ENCODE measurements around the gene PELI2. TPM values are rescaled to one million over a fixed set of nuclear protein-coding genes. Genes with fewer than 3 reads are reported as not detected.

PELI2 gene
- total and polyA plus RNA-seq, 2 of the 4 experiments (the other 2 are of a cell fraction), result 6.0 to 36.7 TPM

- no peaks in the 10 kb centered on the region for H3K9me3 ChIP-seq (ENCODE audit: control insufficient read depth, insufficient read depth, low read length)
- peaks cover 2% of the 10 kb centered on the region; the same call in 1 of the 2 replicates for H3K9me1 ChIP-seq (ENCODE audit: insufficient read depth, low read length)
- H3K4ac ChIP-seq (ENCODE audit: low read depth, low read length), result no peak overlapping the region
- no peak overlapping the region for H2BK120ac ChIP-seq (ENCODE audit: low read depth, low read length)
- peaks cover 9 to 33% of the 10 kb centered on the region in 2 experiments for H3K79me1 ChIP-seq (ENCODE audit: low read depth in 1 of 2, low read length in 2 of 2)
- peaks cover 2% of the 10 kb centered on the region; the same call in 1 of the 2 replicates for H3K4me1 ChIP-seq (ENCODE audit: control insufficient read depth, insufficient read depth, low read length)
- H2BK20ac ChIP-seq (ENCODE audit: low read depth, low read length), result no peak overlapping the region
- TF ChIP-seq NFE2L2 (IDR thresholded peaks at IDR 0.05; ENCODE audit: low read depth, low read length) (no peak), MAZ (IDR thresholded peaks at IDR 0.05; ENCODE audit: borderline replicate concordance, low read depth, low read length) (no peak), MAFK (IDR thresholded peaks at IDR 0.05; ENCODE audit: low read depth, low read length) (no peak), POLR2A (IDR thresholded peaks at IDR 0.05; ENCODE audit: low read depth, low read length) (no peak), RCOR1 (IDR thresholded peaks at IDR 0.05; ENCODE audit: insufficient replicate concordance, low read length) (no peak), FOS (IDR thresholded peaks at IDR 0.05; ENCODE audit: low read depth, low read length) (no peak), RFX5 (IDR thresholded peaks at IDR 0.05; ENCODE audit: low read depth, low read length) (no peak), MXI1 (IDR thresholded peaks at IDR 0.05; ENCODE audit: borderline replicate concordance, low read depth, low read length) (no peak), RAD21 (IDR thresholded peaks at IDR 0.05; ENCODE audit: low read length) (no peak), CHD1 (IDR thresholded peaks at IDR 0.05; ENCODE audit: low read depth, low read length) (no peak), SMC3 (IDR thresholded peaks at IDR 0.05; ENCODE audit: low read depth, low read length) (no peak), BHLHE40 (IDR thresholded peaks at IDR 0.05; ENCODE audit: low read depth, low read length) (no peak), CEBPB (IDR thresholded peaks at IDR 0.05; ENCODE audit: low read depth, low read length) (no peak)
- TF ChIP-seq, protein P1, sequence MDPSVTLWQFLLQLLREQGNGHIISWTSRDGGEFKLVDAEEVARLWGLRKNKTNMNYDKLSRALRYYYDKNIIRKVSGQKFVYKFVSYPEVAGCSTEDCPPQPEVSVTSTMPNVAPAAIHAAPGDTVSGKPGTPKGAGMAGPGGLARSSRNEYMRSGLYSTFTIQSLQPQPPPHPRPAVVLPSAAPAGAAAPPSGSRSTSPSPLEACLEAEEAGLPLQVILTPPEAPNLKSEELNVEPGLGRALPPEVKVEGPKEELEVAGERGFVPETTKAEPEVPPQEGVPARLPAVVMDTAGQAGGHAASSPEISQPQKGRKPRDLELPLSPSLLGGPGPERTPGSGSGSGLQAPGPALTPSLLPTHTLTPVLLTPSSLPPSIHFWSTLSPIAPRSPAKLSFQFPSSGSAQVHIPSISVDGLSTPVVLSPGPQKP (IDR thresholded peaks at IDR 0.05; ENCODE audit: borderline replicate concordance, low read depth, low read length), result no peak
- TF ChIP-seq, protein P2, sequence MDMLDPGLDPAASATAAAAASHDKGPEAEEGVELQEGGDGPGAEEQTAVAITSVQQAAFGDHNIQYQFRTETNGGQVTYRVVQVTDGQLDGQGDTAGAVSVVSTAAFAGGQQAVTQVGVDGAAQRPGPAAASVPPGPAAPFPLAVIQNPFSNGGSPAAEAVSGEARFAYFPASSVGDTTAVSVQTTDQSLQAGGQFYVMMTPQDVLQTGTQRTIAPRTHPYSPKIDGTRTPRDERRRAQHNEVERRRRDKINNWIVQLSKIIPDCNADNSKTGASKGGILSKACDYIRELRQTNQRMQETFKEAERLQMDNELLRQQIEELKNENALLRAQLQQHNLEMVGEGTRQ (IDR thresholded peaks at IDR 0.05; ENCODE audit: low read depth, low read length), result no peak
- TF ChIP-seq, protein P3, sequence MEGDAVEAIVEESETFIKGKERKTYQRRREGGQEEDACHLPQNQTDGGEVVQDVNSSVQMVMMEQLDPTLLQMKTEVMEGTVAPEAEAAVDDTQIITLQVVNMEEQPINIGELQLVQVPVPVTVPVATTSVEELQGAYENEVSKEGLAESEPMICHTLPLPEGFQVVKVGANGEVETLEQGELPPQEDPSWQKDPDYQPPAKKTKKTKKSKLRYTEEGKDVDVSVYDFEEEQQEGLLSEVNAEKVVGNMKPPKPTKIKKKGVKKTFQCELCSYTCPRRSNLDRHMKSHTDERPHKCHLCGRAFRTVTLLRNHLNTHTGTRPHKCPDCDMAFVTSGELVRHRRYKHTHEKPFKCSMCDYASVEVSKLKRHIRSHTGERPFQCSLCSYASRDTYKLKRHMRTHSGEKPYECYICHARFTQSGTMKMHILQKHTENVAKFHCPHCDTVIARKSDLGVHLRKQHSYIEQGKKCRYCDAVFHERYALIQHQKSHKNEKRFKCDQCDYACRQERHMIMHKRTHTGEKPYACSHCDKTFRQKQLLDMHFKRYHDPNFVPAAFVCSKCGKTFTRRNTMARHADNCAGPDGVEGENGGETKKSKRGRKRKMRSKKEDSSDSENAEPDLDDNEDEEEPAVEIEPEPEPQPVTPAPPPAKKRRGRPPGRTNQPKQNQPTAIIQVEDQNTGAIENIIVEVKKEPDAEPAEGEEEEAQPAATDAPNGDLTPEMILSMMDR (conservative IDR thresholded peaks at IDR 0.05; ENCODE audit: low read depth, low read length), result no peak
- no peak overlapping the region for H3K27ac ChIP-seq (ENCODE audit: insufficient read depth, low read length)
- no TSS peak for BruUV-seq (replicated peaks)
- H3K18ac ChIP-seq (ENCODE audit: low read depth, low read length), result no peak overlapping the region
- H3K14ac ChIP-seq (replicated peaks; ENCODE audit: low read depth, low read length), result no peak overlapping the region
- H2BK15ac ChIP-seq (ENCODE audit: low read depth, low read length), result no peak overlapping the region
- H4K5ac ChIP-seq (ENCODE audit: low read depth, low read length), result no peak overlapping the region
- 0 out of 2 replicates have a peak overlapping the region, but pooled peaks have one; percentile 27 for H2AK5ac ChIP-seq (ENCODE audit: low read depth, low read length)
- no peak overlapping the region for H3K4me2 ChIP-seq (ENCODE audit: low read depth, low read length)
- peak overlapping the region; percentile 15; the same call in 1 of the 2 replicates for H4K91ac ChIP-seq (ENCODE audit: insufficient read depth, low read depth, low read length)
- H4K20me1 ChIP-seq (ENCODE audit: insufficient read depth, low read length), result 0 out of 2 replicates have a peak, but pooled peaks cover 2% of the 10 kb centered on the region
- no peak overlapping the region for H3K4me3 ChIP-seq (ENCODE audit: insufficient read depth, low read depth, low read length)
- H3K56ac ChIP-seq (ENCODE audit: extremely low read depth, insufficient read depth, low read length), result no peak overlapping the region
- ChIA-PET POLR2A (ENCODE audit: unreplicated experiment) (no interaction called here), CTCF (no interaction called here)
- ATAC-seq (ENCODE audit: low read depth) (no peak; the same call in 1 of the 2 replicates), DNase-seq (peak; percentile 18)
- H3K23ac ChIP-seq (ENCODE audit: low read depth, low read length), result peak overlapping the region; percentile 84
- no peak overlapping the region for H4K8ac ChIP-seq (ENCODE audit: low read depth in 2 of 2, low read length in 2 of 2)
- no peak overlapping the region for H2AK9ac ChIP-seq (replicated peaks; ENCODE audit: low read depth, low read length, poor library complexity)
- intact Hi-C loops (cut with micrococcal nuclease) (no loop called here), dilution Hi-C loops (cut with HindIII; ENCODE audit: low sequenced_read_pairs, unreplicated experiment) (no loop called here), in situ Hi-C loops (cut with MboI; ENCODE audit: low sequenced_read_pairs) (no loop called here)
- no peak overlapping the region for H2AFZ ChIP-seq (replicated peaks; ENCODE audit: low read length, poor library complexity)
- no peaks in the 10 kb centered on the region for H3K27me3 ChIP-seq (ENCODE audit: control insufficient read depth, insufficient read depth, low read length)
- H3K36me3 ChIP-seq (ENCODE audit: control insufficient read depth, insufficient read depth, low read length), result no peaks in the 10 kb centered on the region
- H2BK5ac ChIP-seq (ENCODE audit: low read depth, low read length, poor library complexity, severe bottlenecking), result no peak overlapping the region
- H3K9ac ChIP-seq (ENCODE audit: low read depth, low read length), result no peak overlapping the region
- WGBS, 2 experiments (ENCODE audit: extremely low coverage in 2 of 2, insufficient read length in 1 of 2), result 100% methylated on average over 1 of the region's 3 CpGs; no CpG with 5 or more reads in 1 of the 2 experiments
These were observed 89.5 kb downstream of the PELI2 start for GRCh38 chr14:56207626-56208292.
